ENCODE data around the gene THADA. TPM values are rescaled to one million over a fixed set of nuclear protein-coding genes. Genes with fewer than 3 reads are reported as not detected.
A peak's percentile ranks its signal among the peaks of the same experiment; 100 is the strongest.
"Not testable (repeated sequence)": the region's sequence is repeated elsewhere in the genome, so short reads cannot be mapped to it uniquely, and the experiment has no call there.

THADA gene
- total and polyA plus RNA-seq, 8 donors: 32.9 to 42.7 (median 37.2) TPM

- DNase-seq (no peak), ATAC-seq (no peak)
- Histone ChIP-seq H3K9me3 (no peaks in the 10 kb centered on the region), H3K4me3 (no peak overlapping the region), H3K27ac (peak overlapping the region; percentile 10 to 30), H3K27me3 (no peaks in the 10 kb centered on the region), H3K4me1 (peaks cover 0 to 11% of the 10 kb centered on the region in 2 donors), H3K36me3 (peaks cover 0 to 18% of the 10 kb centered on the region in 2 donors)
- no peak for TF ChIP-seq CTCF (IDR thresholded peaks at IDR 0.05)
- intact Hi-C loops (cut with DNase I): no loop called here
These were observed 196.7 kb downstream of the THADA start for GRCh38 chr2:43399098-43399497.

- ATAC-seq (no peak), DNase-seq (no peak)
- no peak overlapping the region for H3K27ac ChIP-seq
- H3K27me3 ChIP-seq: no peaks in the 10 kb centered on the region
- intact Hi-C loops (cut with DNase I): no loop called here
- H3K9me3 ChIP-seq: no peaks in the 10 kb centered on the region
- TF ChIP-seq CTCF (IDR thresholded peaks at IDR 0.05): no peak
- H3K4me1 ChIP-seq: peaks cover 0 to 11% of the 10 kb centered on the region in 2 donors
- no peak overlapping the region for H3K4me3 ChIP-seq
- peaks cover 0 to 18% of the 10 kb centered on the region in 2 donors for H3K36me3 ChIP-seq
These were observed 198.0 kb downstream of the THADA start for GRCh38 chr2:43397821-43398220.

- Histone ChIP-seq H3K9me3 (no peaks in the 10 kb centered on the region), H3K4me1 (peaks cover 0 to 11% of the 10 kb centered on the region in 2 donors), H3K36me3 (peaks cover 0 to 18% of the 10 kb centered on the region in 2 donors), H3K27me3 (no peaks in the 10 kb centered on the region), H3K4me3 (no peak overlapping the region), H3K27ac (no peak overlapping the region)
- no peak for DNase-seq
- ATAC-seq: peak; percentile 71
- no peak for TF ChIP-seq CTCF (IDR thresholded peaks at IDR 0.05)
- intact Hi-C loops (cut with DNase I): no loop called here
These were observed 198.4 kb downstream of the THADA start for GRCh38 chr2:43397411-43397810.

- DNase-seq; H3K9me3 ChIP-seq; intact Hi-C loops (cut with DNase I); H3K4me3 ChIP-seq; ATAC-seq; H3K27ac ChIP-seq; H3K27me3 ChIP-seq: not testable (repeated sequence)
- peaks cover 0 to 11% of the 10 kb centered on the region in 2 donors for H3K4me1 ChIP-seq
- H3K36me3 ChIP-seq: peaks cover 0 to 18% of the 10 kb centered on the region in 2 donors
These were observed 199.5 kb downstream of the THADA start for GRCh38 chr2:43396344-43396743.

GRCh38 chr2:43393918-43394317, 201.9 kb downstream of the THADA start:
- no peak for TF ChIP-seq CTCF (IDR thresholded peaks at IDR 0.05)
- no peaks in the 10 kb centered on the region for H3K27me3 ChIP-seq
- no peak for ATAC-seq
- H3K27ac ChIP-seq: no peak overlapping the region
- no peak for DNase-seq
- H3K36me3 ChIP-seq: peaks cover 0 to 18% of the 10 kb centered on the region in 2 donors
- H3K4me1 ChIP-seq: peaks cover 0 to 6% of the 10 kb centered on the region in 2 donors
- no peak overlapping the region for H3K4me3 ChIP-seq
- intact Hi-C loops (cut with DNase I): no loop called here
- H3K9me3 ChIP-seq: no peaks in the 10 kb centered on the region

- Histone ChIP-seq H3K9me3 (no peaks in the 10 kb centered on the region), H3K27ac (peak overlapping the region in 1 of 2 donors; percentile 57), H3K4me1 (peaks cover 8 to 19% of the 10 kb centered on the region in 2 donors), H3K27me3 (no peaks in the 10 kb centered on the region), H3K4me3 (no peak overlapping the region), H3K36me3 (peaks cover 0 to 15% of the 10 kb centered on the region in 2 donors)
- peak; percentile 8 for ATAC-seq
- peak in 2 of 4 donors; percentile 77 to 81 for DNase-seq
- intact Hi-C loops (cut with DNase I): no loop called here
- TF ChIP-seq CTCF (IDR thresholded peaks at IDR 0.05): no peak
These were observed 204.0 kb downstream of the THADA start for GRCh38 chr2:43391878-43392215.
